NCI-H1105 treated with DMSO at 0.1 percent for 48 hours (cell line): ENCODE measurements around the gene MAK.
"Not testable (repeated sequence)": the region's sequence is repeated elsewhere in the genome, so short reads cannot be mapped to it uniquely, and the experiment has no call there.

Source experiments
- DNase-seq: peaks from one replicate; lab custom pipeline; 2025; lab: John Stamatoyannopoulos, UW

The MAK gene

DNA sequence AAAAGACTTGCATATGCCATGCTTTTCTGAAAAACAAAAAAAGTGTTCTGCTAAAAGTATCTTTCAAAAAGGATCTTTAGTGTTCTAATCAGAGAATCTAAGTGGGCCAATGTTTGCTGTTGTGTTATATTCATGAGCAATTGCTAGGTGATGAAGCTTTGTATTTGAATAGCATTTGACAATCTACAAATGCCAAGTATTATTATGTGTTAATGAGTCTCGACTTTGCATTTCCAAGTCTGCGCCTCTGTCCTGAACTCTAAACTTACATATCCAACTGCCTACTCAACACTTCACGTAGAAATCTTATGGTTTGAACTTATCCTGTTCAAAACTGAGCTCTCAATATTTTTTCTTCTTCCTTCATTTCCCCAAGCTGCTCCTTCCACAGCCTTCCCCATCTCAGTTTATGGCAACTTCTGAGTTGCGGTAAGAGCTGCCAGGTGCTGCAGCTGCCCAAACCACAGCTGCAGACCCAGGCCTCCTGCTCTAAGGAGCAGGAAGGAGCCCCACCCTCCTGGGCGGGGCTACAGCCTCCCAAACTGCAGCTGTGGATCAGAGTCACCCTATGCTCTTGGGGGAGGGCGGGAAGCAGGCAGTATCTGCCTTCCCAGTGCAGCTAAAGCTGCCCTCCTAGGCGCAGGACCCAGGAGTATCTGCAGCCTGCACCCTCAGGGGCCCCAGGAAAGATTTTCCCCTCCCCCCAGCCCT lies 16.7 kb upstream of the MAK start:
- no peak for DNase-seq

DNA sequence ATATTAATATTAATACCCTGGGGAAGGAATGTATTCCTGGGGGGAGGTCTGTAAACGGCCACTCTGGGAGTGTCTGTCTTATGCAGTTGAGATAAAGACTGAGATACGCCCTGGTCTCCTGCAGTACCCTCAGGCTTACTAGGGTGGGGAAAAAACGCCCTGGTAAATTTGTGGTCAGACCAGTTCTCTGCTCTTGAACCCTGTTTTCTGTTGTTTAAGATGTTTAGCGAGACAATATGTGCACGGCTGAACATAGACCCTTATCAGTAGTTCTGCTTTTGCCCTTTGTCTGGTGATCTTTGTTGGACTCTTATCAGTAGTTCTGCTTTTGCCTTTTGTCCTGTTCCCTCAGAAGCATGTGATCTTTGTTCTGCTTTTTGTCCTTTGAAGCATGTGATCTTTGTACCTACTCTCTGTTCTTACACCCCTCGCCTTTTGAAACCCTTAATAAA lies 15.5 kb upstream of the MAK start:
- DNase-seq = not testable (repeated sequence)

DNA sequence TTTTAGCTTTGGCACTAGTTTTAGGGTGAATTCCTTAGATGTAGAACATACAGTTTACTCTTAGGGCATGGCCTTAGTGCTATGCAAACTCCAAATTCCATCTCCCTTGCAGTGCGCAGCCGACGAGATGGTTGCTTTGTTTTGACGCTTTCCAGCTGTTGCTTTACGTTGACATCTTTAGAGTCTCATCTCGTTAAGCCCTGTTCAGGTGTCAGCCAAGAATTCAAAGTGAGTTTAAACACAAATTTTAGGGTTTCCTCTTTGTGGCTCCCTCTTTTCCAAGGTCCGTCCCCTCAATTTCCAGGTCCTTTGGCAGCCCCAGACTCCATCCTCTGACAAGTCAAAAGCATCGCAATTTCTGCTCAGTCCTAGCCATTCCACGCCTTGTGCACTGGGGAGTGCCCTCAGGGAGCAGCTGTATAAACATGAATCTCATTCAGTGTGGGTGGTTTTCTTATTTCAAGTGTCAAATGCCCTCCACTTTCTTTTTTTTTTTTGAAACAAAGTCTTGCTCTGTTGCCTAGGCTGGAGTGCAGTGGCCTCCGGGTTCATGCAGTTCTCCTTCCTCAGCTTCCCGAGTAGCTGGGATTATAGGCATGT lies 14.1 kb upstream of the MAK start:
- no peak for DNase-seq

DNA sequence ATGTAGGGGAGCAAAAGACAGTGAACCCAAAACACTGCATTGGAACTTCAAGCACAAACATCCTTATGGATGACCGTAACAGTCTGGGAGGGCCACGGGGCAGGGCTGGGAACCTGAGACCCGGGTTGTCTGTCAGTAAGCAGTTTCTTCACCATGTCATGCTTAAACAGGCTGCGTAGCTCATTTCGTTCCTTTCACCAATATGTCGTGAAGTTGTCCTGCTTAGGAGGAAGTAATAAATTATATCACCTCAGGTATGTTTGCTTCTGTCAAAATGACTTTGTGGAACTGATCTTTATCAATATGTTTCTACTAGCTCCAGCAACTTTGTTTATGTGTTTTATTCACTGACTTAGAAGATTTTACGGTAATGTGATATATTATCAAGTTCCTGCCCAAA lies 12.4 kb upstream of the MAK start:
- DNase-seq = no peak

DNA sequence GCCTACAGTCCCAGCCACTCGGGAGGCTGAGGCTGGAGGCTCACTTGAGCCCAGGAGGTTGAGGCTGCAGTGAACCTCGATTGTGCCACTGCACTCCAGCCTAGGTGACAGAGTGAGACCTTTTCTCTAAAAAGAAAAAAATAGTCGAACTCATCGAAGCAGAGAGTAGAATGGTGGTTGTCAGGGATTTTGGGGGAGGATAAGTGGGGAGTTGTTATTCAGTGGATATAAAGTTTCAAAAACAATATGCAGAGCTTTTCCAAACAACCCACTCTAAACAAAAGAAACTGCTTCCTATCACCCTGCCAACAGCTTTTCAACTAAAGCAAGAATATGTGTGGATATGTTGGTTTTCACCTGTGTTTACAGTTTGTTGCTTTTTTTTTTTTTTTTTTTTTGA lies 11.6 kb upstream of the MAK start:
- no peak for DNase-seq

DNA sequence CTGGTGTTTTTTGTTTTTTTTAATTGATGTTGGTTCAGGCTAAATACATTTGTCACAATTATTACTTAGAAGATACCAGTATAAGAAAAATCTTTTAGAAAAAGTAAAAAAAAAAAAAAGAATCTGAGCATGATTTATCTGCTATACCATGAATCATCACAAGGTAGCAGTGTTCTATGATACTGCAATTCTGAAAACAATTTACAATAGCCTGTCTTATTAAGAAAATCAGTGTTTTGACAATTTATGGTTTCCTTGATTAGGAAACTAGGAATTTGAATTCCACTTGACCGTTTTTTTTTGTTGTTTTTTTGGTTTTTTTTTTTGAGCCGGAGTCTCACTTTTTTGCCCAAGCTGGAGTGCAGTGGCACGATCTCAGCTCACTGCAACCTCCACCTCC lies 9.3 kb upstream of the MAK start:
- DNase-seq = peak; percentile 2

GRCh38 chr6:10843554-10843953 lies 5.2 kb upstream of the MAK start:
- no peak for DNase-seq

DNA sequence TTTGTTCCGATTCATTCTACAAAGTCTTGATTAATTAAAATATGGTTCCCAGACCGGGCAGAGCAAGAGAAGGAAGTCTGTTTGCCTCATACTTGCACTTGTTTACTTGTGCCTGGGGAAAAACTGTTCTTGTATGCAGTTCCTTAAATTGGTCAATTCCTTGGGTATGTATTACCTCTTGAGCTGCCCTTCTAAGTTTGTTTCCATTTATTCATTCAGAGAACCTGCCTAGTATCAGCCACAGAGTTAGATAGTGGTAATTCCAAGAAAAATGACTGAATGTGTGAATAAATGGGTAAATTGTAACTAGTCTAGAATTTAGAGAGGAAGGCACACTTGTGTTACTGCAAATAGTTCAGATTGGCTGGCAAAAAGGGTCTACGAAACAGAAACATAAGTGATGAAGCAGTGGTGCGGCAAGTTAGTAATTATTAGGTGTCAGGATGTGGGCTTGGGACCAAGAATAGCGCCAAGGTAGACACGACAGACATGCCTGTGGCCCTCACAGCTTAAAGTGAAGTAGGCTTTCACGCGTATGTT lies 525 bp upstream of the MAK start:
- peak; percentile 22 for DNase-seq

DNA sequence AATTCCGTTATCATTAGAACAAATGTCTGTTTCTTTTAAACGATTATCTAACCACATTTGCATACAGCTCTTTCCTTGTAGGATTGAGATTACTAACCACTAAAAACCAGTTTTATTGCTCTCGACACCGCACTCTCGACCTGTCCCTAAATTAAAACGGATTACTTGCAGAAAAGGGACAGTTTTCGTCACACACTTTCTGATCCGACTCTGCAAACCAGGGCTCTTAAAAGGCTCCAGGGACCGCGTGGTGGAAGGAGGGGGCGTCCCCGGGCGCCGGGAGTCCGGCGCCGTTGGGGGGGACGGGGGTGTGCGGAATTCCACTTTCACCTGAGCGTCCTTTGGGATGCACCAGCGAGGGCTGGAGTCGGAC lies 731 bp downstream of the MAK start:
- DNase-seq = peak; percentile 55

DNA sequence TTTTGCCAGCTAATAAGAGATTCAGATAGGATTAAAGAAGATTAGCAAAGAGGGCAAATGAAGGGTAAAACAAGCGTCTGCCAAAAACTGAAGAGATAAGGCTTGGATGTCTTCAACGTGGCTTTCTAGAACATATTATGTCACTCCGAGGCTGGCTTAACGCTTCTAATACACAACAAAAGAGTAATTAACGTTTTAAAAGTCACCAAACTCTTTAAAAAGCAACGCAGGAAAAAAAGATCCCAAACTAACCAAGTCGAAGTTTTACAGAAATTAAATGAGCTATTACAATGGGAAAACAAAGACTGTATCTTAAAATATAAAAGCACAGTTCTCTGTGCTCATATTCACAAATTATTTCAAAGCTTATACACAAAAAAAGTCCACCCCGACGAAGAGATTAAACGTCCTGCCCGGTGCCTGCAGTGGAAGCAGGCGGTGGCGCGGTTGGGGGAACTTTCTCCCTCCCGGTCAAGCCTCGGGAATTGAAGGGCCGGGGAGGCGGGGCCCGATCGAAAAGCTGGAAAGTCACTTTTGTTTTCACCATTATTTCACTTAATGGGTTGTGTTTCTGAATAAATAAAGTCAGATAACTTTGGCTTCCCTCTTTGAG lies 1.2 kb downstream of the MAK start:
- DNase-seq = peak; percentile 32

DNA sequence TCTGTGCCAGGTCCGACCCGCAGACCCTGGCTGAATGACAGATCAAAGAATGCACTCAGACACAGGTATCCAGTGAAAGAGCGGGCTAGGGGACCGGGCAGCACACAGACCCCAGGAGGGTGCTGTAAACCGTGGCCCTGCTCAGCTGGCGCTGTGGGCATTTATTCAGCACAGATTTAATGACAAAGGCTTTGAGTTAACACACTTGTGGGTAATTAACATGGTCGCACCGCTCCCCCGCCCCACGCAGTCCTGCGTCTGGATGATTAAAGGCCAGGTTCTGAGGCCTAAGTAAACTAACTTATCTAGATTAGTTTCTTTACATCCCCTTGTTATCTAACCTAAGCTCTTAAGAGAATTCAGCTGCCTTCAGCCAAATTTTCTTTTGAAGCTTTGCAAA lies 3.5 kb downstream of the MAK start:
- DNase-seq = no peak

DNA sequence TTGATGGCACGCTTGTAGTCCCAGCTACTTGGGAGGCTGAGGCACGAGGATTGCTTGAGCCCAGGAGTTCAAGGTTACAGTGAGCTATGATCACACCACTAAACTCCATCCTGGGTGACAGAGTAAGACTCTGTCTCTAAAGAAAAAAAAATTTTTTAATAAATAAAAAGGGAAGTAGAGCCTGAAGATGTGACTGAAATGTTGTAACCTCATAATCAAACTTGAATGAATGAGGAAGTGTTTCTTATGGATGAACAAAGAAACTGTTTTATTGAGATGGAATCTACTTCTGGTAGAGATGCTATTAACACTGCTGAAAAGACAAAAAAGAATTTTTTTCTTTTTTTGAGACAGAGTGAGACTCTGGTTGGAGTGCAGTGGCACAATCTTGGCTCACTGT lies 6.7 kb downstream of the MAK start:
- DNase-seq = no peak

- no peak for DNase-seq
These were observed 13.5 kb downstream of the MAK start for GRCh38 chr6:10824819-10825218.

- no peak for DNase-seq
These were observed 14.0 kb downstream of the MAK start for GRCh38 chr6:10824297-10824696.

DNA sequence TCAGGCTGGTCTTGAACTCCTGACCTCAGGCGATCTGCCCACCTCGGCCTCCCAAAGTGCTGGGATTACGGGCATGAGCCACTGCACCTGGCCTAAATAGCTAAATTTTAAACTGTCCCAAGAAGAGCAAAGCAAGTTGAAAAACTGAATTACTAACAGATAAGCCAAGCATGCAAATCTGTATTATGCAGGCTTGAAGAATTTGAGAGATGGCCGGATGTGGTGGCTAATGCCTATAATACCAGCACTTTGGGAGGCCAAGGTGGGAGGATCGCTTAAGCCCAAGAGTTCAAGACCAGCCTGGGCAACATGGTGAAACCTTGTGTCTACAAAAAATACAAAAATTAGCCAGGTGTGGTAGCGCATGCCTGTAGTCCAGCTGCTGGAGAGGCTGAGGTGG lies 24.2 kb downstream of the MAK start:
- DNase-seq = not testable (repeated sequence)

DNA sequence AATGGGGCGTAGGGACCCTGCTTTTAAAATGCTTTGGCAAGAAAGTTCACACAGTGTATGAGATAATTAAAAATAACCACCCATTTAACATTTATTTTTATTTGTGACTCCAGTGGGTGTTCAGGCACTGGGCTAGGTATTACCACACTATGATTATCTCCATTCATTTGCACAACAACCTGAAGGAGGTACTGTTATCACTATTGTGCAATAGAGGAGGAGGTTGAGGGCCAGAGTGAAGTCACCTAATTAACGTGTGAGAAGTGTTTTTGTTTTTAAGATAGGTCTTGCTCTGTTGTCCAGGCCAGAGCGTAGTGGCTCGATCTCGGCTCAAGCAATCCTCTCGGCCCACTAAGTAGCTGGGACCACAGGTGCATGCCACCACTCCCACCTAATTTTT lies 29.2 kb downstream of the MAK start:
- no peak for DNase-seq

DNA sequence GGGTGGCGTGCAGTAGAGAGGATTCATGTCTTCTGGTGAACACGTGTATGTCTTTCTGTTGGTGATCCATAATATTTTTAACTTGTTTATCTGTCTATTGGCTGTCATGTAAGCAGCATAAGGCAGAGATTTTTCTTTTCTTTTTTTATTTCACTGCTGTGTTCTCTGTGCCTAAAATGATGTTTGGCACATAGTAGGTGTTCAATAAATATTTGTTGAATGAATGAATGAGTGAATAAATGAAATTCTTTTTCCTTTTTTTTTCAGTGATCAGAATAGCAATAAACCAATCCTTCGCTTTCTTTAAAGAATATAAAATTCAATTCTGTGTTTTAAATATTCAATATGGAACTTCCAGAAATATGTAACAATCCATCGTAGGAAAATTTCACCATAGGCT lies 30.0 kb downstream of the MAK start:
- no peak for DNase-seq

GRCh38 chr6:10801224-10801848 lies 37.0 kb downstream of the MAK start:
- DNase-seq = peak; percentile 58

GRCh38 chr6:10800810-10801209 lies 37.5 kb downstream of the MAK start:
- DNase-seq = no peak

DNA sequence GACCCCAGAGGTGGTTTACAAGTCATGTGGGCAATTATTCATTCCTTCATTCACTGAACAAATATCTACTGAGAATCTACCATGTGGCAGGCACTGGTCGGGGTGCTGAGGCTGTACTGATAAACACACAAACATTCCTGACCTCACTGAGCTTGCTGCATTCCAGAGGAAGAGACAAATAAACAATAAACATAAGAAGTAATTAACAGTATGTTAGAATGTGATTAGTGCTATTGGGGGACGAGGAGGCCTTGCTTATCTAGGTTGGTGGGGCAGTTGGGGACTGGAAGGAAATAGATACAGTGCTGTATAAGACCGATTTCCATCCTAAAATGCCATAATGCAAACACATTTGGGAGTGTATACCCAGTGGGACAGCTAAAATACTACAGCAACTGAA lies 44.1 kb downstream of the MAK start:
- DNase-seq = no peak

GRCh38 chr6:10793695-10794094 lies 44.6 kb downstream of the MAK start:
- DNase-seq = no peak

DNA sequence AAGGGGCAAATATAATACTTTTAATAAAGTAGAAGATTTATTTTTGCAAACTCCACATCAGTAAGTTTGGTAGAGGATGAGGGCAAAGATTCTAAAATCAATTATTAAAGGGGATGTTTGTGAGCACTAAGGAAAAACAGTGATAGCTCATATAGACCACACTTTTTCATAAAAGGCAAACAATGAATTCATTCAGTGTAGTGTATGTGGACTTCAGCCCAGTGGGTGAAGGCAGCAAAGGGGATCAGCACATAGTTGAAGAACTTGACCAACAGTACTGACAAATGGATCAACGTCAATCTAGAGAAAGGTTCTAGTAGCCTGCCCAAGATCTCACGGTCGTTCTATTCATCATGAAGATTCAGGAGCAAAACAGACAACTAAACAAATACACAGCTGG lies 45.3 kb downstream of the MAK start:
- DNase-seq = no peak

DNA sequence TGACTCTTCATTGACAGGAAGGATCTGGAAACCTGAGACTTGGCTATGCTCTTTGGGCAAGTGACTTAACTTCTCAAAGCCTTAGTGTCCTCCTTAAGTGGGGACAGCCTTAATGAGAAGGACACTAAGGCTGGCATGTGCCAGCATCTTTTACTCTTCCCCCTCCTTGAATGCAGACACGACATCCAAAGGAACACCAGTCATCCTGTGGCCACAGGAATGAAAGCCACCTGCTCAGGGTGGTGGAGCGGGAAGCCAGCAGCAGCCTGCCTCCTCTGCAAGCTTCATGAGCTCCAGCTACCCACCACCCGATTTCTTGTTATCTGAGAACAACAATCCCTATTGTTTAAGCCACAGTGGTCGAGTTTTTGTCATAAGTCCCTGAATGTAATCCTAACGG lies 46.2 kb downstream of the MAK start:
- DNase-seq = no peak
